A549 (cell line): Measurements from ENCODE around the gene LEKR1.

Experiments used
- CTCF ChIP-seq: fragments of >200 bp; sonication (Bioruptor Twin); formaldehyde crosslinking; IDR thresholded peaks from 3 replicates; pipeline ENCODE4 v1.5.1; 2016
- JUNB ChIP-seq: fragments of >200 bp; sonication (Bioruptor Twin); formaldehyde crosslinking; IDR thresholded peaks from 2 replicates; pipeline ENCODE4 v1.6.1; 2016
- KDM1A ChIP-seq: fragments of 200-600 bp; sonication (generic); IDR thresholded peaks from 2 replicates; pipeline ENCODE4 v1.6.1; 2016; ENCODE audit warnings: low read depth, mild to moderate bottlenecking
- MAFK ChIP-seq: fragments of 450-650 bp; IDR thresholded peaks from 2 replicates; pipeline ENCODE4 v1.6.1; 2014; ENCODE audit not compliant: partially characterized antibody
- PBX3 ChIP-seq: IDR thresholded peaks from 2 replicates; pipeline ENCODE4 v1.6.1; 2012
- PHF8 ChIP-seq: fragments of 200-600 bp; sonication (generic); IDR thresholded peaks from 2 replicates; pipeline ENCODE4 v1.6.1; 2016; ENCODE audit warnings: low read depth, mild to moderate bottlenecking, antibody characterized with exemption, moderate library complexity, borderline replicate concordance
- POLR2A ChIP-seq: IDR thresholded peaks from 2 replicates; pipeline ENCODE4 v1.6.1; 2012; ENCODE audit warnings: mild to moderate bottlenecking, low read length
- RAD21 ChIP-seq, 2 experiments: fragments of >200 bp in 1 of 2; sonication (Bioruptor Twin) in 1 of 2; formaldehyde crosslinking in 1 of 2; IDR thresholded peaks in 1 of 2; conservative IDR thresholded peaks in 1 of 2; 2 replicates in 1 of 2; 3 replicates in 1 of 2; pipeline ENCODE4 v1.6.1; 2012 to 2018; ENCODE audit warnings: inconsistent platforms in 1 of 2
- RCOR1 ChIP-seq: fragments of 150-350 bp; IDR thresholded peaks from 2 replicates; pipeline ENCODE4 v1.6.1; 2014; ENCODE audit warnings: antibody characterized with exemption, low read length, low read depth
- RFX5 ChIP-seq: fragments of 450-650 bp; IDR thresholded peaks from 2 replicates; pipeline ENCODE4 v1.7.1; 2014; ENCODE audit warnings: antibody characterized with exemption, mild to moderate bottlenecking, moderate library complexity
- SREBF2 ChIP-seq: fragments of 450-650 bp; IDR thresholded peaks from 2 replicates; pipeline ENCODE4 v1.6.1; 2014; ENCODE audit warnings: mild to moderate bottlenecking, moderate library complexity
- USF2 ChIP-seq: fragments of 450-650 bp; IDR thresholded peaks from 2 replicates; pipeline ENCODE4 v1.6.1; 2014; ENCODE audit warnings: antibody characterized with exemption

- TF ChIP-seq SREBF2 (no peak), POLR2A (no peak), KDM1A (no peak), MAFK (no peak), USF2 (no peak), CTCF (no peak), JUNB (no peak), RFX5 (no peak), RCOR1 (no peak), PBX3 (no peak), PHF8 (no peak), RAD21 (conservative IDR thresholded peaks at IDR 0.05 in 1 of 2, IDR thresholded peaks at IDR 0.05 in 1 of 2) (no peak)
These were observed 261.8 kb downstream of the LEKR1 start for GRCh38 chr3:157087780-157088600.
